EL (cell line): ENCODE results near the gene NOP14.
A peak's percentile ranks its signal among the peaks of the same experiment; 100 is the strongest.
"Not testable (repeated sequence)": the region's sequence is repeated elsewhere in the genome, so short reads cannot be mapped to it uniquely, and the experiment has no call there.

Experiments
- DNase-seq: peaks from one replicate; pipeline ENCODE4 v3.0.0-alpha.2; 2016

NOP14 gene

DNA sequence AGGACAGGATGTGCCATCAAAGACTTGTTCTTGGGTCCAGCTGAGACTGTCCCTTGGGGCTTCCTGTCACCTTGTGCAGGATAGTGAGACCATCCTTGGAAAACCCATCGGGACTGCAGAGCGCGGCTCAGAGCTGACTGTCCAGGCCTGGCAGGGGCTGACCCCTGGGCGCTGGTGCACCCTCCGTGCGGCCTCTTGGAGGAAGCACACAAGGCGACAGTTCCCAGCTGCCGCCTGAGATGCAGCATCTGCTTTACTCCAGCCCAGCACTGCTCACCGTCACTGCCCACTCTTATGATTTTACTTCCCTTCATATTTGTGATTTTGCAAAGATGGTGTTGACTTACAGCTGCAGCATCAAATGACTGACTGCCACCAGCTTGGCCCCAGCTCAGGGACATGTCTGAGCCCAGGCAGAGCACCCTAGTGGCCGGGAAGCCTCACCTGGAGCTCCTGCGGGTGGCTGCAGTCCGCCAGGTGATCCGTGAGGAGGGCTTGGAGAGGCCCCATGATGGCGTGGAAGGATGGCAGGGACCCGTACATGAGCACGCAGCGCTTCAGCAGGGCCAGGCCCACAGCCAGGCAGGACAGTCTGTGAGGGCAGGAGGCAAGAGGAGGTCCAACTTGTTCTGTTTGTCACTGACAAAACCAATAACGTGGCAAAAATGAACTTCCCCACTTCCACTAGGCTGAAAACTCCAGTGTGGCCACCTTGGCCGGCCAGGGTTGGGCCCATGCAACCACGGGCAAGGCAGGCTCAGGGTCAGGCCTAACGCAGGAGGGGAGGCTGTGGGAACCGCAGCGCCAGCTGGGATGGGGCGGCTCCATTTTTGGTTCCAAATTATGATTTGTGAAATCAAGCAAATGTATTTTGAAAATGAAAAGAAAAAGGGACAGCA is 21.8 kb downstream of the NOP14 start:
- no peak for DNase-seq

DNA sequence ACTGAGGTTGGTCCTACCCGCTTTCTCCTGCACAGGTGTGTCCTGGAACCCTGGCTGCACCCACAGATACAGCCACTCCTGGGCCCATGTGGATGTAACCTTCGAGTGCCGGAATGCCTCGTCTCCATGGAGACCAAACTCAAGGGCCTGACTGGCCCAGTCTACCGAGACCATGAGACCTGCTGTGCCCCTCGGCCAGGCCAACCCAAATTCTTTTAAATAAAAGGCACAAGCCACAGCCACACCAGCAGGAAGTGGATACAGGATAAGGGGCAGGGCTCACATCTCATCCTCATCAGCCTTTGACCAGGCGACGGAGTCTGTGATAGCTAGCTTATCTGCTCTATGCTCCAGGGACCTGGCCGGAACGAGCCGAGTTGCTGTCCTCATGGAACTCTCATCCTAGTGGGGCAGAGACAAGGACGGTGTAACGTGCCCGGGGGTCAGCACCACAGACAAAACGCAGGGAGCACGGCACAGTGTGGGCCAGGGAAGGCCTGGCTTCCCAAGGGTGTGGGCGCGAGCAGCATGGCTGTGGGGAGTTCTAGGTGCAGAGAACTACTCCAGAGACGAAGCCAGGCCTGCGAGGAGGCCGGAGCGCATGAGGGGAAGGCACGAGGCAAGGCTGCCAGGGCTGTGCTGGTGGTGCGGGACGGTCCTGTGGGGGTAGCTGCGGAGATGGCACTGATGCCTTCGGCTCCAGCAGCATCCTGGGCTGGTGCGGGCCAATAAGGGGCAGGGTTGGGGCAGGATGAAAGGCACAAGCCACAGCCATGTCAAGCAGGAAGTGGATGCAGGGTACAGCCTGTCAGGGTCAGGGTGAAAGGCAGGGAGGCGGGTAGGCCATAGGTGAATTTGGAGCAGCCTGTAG is 22.7 kb downstream of the NOP14 start:
- no peak for DNase-seq

GRCh38 chr4:2939383-2940243 is 23.6 kb downstream of the NOP14 start:
- no peak for DNase-seq

GRCh38 chr4:2938906-2939305 is 24.3 kb downstream of the NOP14 start:
- DNase-seq: no peak

GRCh38 chr4:2938411-2938810 is 24.8 kb downstream of the NOP14 start:
- not testable (repeated sequence) for DNase-seq

DNA sequence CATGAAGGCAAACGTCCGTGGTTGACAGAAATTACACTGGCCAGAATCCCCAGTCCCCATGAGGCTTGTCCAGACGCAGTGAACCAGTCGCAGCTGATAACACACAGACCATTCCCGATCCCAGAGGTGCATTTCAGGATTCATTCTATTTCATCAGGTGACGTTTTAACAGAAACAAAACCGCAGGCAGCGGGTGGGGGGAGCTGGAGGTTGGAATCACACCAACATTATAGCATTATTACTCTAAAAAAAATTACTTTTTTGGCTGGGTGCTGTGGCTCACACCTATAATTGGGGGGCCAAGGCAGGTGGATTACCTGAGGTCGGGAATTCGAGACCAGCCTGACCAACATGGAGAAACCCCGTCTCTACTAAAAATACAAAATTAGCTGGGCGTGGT is 25.2 kb downstream of the NOP14 start:
- no peak for DNase-seq

GRCh38 chr4:2937146-2937857 is 25.9 kb downstream of the NOP14 start:
- DNase-seq: no peak

GRCh38 chr4:2936773-2937145 is 26.4 kb downstream of the NOP14 start:
- peak; percentile 86 for DNase-seq

- peak; percentile 91 for DNase-seq
Observed at GRCh38 chr4:2935762-2936743, 27.2 kb downstream of the NOP14 start.

- peak; percentile 90 for DNase-seq
Observed at GRCh38 chr4:2934813-2935761, 28.1 kb downstream of the NOP14 start.

DNA sequence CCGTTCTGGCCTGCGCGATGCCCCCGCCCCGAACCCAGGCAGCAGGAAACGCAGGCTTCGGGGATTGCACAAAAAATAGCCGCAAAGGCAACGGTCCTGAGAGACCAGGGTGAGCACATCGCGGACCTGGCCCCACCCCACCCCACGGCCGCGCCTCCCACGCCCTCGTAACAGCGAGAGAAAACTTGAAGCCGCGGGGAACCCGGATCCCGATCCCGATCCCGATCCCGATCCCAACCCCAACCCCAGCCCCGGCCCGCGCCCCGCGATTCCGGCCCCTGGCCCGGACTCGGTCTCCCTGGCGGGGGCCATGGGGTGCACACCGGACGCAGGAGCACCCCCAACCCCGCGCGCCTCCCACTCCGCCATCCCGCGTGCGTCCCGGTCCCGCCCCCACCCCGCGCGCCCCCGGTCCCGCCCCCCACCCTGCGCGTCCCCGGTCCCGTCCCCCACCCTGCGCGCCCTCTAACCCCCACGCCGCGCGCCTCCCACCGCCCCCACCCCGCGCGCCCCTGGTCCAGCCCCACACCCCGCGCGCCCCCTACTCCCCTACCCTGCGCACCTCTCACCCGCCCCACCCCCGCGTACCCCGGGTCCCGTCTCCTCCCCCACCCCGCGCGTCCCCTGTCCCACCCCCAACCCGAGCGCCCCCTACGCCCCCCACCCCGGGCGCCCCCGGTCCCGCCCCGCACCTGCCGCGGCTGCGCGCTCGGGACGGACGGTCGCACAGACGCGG is 29.0 kb downstream of the NOP14 start:
- peak; percentile 64 for DNase-seq

DNA sequence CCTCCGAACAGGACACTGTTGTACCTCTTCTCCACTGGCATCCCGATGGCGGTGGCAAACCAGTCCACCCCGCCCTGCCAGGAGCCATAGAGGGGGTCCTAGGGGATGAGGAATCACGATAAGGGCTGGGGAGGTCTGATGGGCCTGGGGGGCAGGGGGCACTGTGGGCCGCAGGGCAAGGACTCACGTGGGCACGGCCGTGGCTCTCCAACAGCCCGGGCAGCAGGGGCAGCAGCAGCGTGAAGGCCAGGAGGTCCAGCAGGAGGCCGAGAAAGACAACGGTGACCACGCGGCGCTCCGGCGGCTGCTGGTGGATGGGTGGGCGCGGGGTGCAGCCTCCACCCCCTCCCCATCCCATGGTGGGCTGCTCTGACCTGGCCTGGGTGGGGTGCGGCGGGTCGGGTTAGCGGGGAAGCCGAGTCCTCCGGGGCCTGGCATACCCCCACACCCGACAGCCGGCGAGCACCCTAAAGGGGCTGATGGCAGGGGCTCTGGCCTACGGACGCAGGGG is 29.6 kb downstream of the NOP14 start:
- DNase-seq: no peak

GRCh38 chr4:2932951-2933565 is 30.1 kb downstream of the NOP14 start:
- DNase-seq: no peak

- no peak for DNase-seq
Observed at GRCh38 chr4:2932321-2932950, 30.8 kb downstream of the NOP14 start.

DNA sequence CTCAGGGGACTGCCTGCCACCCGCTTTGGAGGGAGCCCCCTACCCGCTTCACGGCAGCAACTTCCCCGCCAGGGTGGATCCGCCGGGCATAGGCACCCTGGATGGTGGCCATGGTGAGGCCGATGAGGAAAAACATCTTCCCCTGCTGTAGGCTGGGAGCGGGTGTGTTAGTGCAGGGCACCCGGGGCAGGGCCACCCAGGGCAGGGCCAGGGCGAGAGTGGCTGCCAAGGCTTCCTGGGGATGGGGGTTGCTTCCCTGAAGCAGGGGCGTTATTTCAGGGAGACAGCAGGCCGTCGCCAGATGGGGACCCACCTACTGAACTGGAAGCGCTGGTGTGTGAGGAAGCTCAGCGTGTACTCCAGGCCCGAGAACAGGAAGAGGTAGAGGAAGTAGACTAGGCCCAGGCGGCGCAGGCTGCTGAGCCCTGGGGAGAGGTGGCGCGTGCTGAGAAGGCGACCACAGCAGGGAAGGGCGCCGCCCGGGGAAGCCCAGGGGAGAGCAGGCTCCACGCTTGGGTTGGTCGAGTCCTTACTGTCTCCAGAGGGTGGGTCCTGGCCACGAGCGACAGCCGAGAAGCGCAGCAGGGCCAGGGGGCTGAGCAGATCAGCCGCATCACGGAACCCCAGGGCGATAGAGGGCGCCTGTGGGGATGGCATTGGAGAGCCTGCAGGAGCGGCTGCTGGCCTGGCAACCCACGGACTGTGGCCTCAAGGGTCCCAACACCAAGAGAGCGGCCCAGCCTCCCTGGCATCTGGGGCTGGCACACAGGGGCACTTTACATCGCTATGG is 31.5 kb downstream of the NOP14 start:
- no peak for DNase-seq

DNA sequence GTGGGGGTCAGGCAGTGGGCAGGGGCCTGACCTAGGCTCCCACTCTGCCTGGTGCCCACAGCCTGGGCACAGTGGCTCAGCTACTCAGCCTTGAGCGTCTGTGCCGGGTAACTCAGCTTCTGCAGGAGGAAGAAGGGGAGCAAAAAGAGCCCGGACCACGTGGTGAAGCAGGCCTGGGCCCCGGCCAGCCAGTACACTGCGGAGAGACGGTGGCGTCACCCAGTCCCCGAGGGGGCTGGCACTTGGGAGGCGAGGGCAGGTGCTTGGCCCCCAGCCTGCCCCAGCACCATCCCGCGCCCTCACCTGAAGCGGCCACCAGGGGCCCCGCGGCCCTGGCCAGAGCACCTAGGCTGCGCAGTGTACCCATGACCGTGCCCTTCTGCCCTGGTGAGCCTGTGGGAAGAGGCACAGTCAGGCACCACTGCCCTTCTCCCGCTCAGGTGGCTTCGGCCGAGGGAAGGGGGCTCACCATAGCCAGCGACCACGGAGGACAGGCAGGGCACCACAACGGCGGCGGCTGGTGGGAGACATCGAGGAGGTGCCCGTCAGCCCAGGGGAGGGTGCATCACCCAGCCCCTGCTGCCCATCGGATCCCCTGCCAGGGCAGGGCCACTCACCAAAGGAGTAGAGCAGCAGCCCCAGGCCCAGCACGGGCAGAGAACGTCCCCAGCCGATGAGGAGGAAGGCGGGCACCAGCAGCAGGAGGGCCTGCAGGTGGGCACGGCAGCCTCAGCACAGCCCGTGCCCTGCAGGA is 32.3 kb downstream of the NOP14 start:
- DNase-seq: no peak
